Ovary (tissue), 3 donors: ENCODE data around the gene PSTPIP2.

Source experiments
- CTCF ChIP-seq, 3 donors: fragments of 450-650 bp in 2 of 3; fragments of 200-600 bp in 1 of 3; IDR thresholded peaks; one replicate each; pipeline versions ENCODE4 v1.5.1 to v1.8.0; 2016 to 2022; ENCODE audit warnings: antibody characterized with exemption in 3 of 3, mild to moderate bottlenecking in 1 of 3
- POLR2A ChIP-seq: fragments of 450-650 bp; IDR thresholded peaks from one replicate; pipeline ENCODE4 v1.6.1; 2017; ENCODE audit warnings: antibody characterized with exemption, mild to moderate bottlenecking, moderate library complexity
- donor health status: DM: no; HTN: no; CAD: no.

GRCh38 chr18:46098616-46098933, 26.5 kb upstream of the PSTPIP2 start:
- TF ChIP-seq CTCF (IDR thresholded peaks at IDR 0.05): no peak
- TF ChIP-seq POLR2A: no peak
